ENCODE results near the gene SAMD4A.

SAMD4A gene

DNA sequence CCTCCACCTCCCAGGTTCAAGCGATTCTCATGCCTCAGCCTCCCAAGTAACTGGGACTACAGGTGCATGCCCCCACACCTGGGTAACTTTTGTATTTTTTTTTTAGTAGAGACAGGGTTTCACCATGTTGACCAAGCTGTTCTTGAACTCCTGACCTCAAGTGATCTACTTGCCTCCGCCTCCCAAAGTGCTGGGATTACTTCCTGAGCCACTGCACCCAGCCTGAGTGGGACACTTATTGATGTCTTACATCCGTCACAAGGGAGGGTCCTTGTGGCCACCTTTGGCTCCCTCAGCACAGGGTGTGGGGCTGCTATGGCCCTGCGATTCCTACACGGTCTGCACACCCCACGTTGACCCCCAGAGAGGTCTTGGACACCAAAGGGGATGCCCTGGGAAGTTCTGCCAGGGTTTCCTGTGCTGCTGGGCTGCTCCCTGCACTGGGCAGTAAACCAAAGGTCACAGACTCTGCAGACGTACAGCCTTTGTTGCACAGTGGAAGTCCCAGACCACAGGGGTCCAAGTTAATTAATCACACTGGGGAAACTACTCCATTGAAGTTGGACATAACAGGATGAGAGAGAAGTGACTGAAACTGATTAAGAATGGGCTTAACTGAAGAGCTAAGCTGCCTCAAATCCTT is 95.7 kb downstream of the SAMD4A start:
- no peak for FAIRE-seq

DNA sequence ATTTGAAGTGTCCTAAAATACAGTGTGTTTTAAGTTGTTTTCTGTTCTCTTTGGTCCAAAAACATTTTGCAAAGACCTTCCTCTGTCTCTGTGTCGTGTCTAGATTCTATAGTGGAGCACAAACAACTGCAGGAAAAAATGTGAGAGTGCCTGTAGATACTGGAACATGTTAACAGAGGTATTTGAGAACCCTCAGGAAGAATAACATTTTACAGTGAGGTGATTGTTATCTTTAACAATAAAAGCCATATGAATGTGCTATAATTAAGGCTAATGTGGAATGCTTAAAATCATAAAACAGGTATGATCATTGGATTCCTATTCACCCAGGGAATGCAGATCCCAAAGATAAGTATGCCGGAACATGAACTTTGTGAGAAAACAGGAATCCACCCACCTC is 98.0 kb downstream of the SAMD4A start:
- FAIRE-seq = no peak

DNA sequence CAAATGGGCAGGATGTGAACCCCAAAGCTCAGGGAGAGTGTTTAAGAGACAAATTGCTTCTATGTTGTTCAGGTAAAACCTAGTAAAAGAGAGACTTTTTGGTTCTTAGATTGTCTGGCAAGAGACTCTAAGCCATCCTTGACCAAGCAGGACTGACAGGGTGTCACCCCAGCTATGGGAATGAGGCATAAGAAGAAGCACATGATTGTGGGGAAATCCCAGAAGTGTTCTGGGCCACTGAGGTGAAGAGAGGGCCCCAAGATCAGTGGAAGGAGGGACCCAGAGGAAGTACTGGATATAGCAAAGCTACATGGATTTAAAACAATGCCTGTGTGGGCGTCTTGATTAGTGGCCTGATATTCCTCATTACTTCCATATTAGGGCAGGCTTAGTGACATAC is 99.0 kb downstream of the SAMD4A start:
- no peak for FAIRE-seq

DNA sequence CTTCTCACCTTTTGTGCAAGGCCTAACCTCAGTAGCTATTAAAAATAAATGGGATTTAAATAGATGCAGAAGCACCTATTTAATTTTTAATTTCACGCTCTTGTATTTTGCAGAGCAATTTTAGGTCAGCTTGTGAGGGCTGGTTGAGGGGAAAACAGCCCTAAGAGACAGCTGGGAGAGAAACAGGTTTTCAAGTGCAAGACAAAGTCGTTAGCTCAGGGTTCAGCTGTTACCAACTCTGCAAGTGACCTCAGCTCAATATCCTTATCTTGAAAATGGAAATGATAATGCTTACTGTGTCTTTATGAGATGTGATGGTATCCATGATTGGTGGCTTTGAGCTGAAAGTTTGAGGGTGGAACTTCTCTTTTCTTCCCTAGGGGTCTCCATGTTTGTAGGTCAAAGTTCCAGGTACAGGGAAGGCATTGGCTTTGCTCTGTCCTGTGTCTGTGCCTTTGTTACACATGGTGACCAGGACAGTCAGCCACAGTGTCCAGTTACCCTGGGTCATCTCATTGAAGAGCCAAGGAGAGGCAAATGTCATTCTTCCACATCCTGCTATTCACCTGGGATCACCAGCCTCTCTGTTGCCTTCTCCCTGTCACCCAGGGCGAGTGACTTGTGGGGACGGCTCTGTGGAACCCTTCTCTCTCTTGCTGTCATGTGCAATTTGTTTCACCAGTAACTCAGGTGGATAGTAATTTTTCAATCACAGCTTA is 100.3 kb downstream of the SAMD4A start:
- FAIRE-seq = no peak

DNA sequence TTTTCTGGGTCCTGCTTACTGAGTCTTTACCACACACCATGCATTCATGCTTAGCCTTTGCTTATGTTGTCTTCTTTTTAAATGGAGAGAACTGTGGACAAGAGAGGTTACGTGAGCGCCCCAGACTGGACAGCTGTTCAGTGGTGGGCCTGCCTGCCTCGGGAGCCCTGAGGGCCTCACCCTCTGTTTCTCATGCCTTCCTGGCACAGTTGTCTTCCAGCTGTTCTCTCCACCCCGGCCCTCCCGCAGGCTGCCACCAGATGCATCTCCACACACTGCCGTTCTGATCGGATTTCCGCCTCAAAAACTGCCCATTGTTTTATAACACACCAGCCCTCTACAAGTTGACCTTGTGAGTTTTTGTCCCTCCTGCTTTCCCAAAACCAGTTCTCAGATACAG is 100.8 kb downstream of the SAMD4A start:
- FAIRE-seq = no peak

DNA sequence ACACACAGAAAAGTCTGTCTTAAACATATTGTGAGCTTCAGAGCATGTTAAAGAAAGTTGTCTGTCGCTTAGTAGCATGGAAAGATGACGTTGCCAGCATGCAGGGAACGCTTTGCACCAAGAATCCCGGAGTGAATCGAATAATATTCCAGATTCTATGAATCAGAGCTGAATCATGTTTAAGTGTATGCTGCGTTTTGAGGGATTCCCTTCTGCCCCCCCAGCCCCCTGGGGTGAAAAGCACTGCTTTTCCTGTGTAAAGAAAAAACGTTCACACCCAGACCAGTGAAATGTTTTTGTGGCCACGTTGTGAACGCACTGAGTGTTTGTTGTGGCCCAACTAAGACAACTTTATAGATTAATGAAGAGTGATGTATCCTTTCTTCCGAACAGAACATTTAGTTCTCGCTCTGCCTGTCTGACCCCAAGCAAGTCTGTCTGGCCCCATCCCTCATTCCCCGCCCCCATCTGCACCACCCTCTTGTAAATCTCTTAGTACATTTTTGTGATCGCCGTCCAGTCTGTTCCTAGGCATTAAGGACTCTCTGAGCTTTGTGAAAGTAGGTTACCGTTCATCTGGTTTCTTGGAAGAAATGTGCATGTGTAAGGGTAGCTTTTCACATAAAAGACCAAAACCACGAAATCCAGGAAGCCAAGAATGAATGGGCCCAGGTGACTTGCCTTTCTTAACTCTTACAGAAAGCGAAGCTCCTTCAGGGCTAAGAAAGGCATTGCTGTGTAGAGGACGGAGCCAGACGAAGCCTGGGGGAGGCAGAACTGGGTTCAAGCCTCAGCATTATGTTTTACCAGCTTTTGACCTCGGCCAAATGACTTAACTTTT is 103.0 kb downstream of the SAMD4A start:
- no peak for FAIRE-seq

DNA sequence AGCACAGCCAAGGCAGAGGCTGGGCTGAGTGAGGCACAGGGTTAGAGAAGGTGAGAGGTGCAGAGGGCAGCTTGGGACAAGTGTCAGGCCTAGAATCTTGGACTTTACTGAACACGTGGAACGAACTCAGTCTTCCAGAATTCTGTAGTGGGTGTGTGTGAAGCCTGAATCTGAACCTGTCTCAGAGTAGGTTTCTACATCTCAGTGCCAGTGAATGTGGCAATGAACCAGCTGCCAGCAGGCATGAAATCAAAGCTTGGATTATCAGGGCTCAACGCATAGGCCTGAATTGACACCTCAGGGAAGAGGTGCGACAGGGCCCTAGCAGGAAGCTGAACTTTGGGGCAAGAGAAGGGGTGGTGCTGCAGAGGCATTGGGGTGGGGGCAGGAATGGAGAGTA is 104.6 kb downstream of the SAMD4A start:
- FAIRE-seq = no peak

DNA sequence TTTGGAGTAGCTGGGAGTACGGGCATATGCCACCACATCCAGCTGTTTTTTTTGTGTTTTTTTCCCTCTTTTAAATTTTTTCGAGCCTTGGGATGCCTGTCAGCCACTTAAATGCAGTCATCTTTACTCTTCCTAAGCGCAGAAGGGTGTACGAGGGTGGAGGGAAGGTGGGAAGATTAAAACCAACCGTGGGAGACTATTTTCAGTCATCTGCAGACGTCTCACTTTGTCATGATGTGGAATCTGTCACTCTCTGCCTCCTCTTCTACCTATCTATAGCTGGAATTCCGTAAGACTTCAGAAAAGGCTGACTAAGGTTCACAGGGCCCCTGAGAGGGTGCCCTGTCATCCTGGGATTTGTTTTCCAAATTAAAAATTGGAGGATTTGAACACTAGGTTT is 105.3 kb downstream of the SAMD4A start:
- FAIRE-seq = no peak

DNA sequence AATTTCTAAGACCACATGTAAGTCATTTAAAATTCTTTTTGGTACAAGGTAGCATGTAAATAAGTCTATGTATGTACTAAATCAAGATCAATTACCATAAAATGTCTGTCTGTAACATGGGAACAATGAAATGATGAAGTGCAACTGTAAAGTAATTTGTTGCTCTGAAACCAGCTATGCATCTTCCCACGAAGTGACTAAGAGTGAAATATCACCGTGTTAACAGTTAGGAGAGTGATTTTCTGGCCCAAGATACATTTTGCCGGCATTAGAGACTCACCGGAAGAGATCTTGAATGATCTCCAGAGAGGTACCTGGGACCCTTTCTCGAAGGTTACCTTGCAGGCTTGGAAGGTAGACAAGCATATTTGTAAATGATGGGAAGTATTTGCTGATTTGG is 105.8 kb downstream of the SAMD4A start:
- no peak for FAIRE-seq

DNA sequence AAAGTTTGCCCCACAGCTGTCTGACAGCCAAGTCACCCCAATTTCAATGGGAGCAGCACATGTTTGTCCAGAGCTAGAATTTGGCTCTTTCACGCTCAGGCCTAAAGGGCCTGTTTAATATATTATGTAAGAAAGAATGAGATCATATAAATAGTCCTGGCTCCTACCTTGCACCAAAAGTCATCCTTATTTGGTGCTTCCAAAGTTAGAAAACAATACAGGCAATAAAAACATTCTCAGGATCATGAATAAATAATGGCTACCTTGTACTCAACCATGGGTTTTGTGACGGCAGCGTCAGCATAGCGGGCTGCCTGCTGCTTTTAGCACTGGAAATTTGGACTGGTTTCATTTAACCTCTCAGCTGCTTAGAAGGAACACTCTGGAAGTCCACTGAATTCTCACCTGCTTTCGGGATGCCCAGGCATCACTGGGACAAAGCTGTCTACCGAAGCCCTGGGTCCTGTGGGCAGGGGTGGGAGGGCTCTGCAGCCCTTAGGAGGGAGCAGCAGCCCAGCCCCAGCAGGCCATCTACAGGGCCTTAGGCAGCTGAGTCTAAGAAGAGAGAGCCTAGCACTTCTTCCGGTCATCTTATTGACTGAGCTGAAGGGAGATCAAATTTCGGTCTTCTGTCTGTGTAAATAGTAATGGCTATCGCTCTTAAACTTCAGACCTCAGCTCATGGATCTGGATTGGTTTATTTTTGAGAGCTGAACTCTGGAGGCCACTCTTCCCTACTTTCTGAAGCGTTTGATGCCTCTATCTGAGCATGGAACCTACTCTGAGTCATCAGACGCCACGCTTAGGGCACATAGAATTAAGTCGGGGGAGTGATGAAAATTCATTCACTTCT is 106.5 kb downstream of the SAMD4A start:
- FAIRE-seq = no peak

DNA sequence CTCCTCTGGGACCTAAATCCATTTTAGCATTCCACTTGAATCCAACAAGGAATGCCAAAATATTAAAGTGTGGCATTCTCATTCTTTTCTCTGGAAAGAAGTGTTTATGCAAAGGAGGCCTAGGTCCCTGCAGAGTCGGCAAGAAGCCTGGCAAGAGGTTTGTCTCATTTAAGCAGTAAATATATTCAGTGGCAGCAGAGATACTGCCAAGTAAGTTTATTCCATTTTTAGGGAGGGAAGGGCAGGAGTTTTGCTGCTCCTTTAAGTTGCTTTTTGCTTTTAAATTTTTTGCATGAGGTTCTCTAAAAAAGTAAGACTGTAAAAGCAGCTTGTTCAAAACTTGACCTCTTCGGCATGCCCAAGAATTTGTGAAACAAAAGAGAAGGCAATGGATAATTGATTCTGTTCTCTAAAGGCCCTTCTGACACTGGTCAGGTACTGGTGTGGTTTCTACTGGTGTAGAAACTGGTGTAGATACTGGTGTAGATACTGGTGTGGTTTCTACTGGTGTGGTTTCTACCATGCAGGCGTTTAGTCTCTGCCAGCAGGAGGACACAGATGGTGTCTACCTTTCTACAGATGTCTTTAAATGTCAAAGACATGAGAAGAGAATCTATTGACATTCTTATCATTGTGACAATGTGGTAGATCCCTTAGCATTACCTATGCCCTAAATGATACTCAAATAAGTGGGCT is 107.3 kb downstream of the SAMD4A start:
- FAIRE-seq = no peak

DNA sequence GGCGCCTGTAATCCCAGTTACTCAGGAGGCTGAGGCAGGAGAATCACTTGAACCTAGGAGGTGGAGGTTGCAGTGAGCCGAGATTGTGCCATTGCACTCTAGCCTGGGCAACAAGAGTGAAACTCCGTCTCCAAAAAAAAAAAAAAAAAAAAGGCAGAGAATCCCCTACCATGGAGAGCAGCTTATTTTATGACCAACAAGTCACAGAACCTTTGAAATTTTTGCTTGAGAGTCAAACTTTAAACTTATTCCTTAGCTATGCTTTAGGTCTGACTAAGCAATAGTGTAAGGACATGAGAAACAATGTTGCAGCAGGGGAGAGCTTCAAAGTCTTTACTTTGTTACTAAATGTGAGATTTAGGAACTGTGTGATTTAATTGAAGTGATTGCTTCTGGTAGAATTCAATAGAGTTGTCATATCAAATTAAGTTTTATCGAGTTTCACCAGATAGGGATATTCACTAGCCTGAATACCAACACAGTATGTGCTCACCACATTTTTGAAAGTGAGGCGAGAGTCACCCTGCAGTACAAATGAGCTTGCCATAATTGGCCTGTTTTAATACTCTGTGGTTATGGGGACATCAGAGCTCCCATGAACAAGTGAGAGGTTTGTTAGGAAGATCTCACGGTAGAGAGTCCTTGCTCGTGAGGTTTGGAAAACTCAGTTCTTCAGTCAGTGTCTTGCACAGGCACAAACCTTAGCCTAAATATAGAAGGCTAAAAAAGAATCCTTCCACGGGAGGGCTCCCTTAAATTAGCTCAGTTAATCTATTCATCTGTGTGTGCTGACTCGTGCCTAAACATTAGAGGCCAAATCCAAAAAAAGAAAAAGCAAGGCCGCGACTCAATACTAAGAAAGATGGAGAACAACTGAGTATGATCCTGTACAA is 108.6 kb downstream of the SAMD4A start:
- FAIRE-seq = no peak

DNA sequence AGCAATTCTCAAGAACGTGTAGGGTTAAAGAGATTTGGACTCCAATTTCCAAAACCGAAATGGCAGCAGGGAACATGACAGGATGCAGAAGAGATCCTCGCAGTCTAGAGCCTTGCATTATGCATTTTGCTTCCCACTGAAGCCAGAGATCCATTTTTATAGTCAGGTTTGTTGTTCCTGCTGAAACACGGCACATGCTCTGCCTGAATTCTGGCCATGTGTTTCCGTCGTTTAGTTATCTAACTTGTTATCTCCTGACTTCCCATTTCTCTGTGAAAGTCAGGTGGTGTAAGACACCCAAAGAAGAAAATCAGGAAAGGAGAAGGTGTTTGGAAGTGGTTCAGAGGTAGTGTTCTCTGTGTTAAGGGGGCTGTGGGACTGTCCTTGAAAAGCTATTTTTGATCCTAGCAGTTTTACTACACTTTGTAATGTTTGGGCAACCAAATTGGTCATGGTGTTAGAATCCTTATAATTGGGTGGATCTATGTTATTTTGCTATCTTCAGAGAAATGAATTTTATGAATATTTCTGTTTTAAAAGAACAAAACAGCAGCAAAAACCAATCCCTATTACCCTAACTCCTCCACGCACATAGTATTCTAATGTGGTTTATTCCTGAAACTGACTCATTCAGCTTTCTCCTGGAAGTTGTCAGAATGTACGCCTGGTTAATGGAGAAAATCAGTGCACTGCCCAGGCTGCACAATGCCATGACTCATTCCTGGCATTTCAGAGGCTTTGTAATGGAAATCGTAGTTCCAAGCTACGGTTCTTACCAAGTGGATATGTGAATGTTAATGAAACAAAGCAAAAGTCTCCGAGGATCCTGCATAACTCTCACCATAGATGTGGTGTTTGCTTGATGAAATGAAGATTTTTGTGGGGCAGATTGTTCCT is 110.1 kb downstream of the SAMD4A start:
- FAIRE-seq = no peak

DNA sequence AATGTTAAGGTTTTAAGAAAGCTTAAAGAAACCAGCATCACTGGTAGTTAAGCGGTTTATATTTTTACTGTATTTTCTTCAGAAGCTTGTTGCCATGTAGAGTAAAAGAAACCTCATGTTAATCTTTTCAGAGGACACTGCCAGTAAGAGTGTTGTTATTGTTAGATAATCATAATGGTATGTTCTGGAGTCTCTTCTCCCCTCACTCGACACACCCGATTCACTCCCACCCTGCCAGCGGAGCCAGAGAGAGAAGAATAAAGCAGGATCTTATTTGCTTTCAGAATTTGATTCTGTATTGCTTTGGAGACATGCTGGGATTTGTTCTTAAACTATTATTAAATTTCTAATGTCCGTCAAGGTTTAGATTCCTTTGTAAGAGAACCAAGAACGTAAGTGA is 113.7 kb downstream of the SAMD4A start:
- no peak for FAIRE-seq

DNA sequence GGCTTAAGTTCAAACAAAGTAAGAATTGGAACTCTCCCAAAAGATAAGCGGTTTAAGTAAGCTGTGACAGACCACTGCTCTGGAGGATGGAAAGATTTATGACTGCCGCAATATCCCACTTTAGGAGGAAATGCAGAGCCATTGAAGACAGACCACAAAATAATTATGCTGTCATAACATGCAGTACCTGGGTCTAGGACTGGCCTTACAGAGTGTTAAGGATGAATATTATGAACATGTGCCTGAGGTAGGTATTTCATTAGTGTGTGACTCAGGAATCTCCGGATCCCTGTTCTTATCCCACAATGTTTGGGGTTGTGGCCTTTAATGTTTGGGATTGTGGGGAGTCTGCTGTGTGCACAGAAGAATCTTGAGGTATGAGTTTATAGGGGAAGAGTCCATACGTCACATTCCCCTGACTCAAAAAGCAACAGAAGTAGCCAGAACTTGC is 114.9 kb downstream of the SAMD4A start:
- FAIRE-seq = no peak

DNA sequence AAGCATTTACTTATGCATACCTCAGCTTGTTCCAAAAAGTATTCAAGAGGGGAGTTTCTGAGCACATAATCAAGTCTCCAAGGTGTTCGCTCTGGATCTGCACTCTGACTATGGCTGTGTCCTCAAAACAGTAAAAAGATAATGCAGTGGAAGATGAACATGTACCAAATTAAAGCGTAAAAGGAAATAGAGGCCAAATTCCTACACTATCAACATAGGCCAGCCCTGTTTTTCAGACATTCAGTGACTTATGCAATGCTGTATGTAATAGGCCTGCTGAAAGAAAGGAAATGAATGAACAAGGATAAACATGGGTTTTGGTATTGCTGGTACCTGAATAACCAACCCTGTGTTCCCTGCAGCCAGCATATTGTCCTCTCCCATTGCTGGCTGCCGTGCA is 115.7 kb downstream of the SAMD4A start:
- no peak for FAIRE-seq

DNA sequence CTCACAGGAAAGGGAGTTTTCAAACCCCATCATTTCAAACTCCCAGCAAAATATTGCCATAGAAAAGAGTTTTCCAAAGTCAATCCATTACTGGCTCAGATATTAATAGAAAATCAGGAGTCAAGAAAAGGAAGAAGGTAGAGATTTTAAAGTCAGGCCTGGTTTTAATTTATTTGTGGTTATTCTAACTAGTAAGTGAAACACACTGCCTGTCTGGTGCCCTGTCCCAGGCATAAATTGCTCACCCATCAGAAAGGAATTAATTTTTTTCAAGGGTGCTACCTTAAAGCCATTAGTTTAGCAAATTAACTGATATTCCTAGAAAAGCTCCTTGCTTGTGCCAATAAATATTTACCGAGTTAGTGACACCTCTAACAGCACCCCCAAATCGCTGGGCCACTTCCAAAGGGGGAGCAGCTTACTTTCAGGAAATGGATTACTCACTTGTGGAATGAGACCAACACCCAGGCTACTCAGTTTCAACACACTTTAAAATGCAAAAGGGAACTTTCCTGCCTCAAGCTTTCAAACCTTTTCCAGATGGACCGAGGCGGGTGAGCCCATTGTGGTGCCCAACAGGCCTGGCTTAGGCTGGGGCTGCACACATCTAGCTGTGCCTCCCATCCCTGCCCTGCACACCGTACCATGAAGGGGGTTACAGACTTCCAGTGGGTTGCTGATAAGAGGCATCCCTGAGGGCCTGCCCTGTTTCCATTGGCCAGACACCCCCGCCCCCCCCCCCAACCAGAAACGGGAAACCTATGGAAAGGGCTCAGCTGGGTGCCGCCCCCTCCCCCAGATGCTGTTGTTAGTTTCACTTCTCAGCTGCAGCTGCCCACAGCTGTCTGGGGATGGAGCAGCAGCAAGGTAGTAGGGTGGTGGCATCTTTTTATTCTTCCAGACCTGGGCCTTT is 117.2 kb downstream of the SAMD4A start:
- no peak for FAIRE-seq

DNA sequence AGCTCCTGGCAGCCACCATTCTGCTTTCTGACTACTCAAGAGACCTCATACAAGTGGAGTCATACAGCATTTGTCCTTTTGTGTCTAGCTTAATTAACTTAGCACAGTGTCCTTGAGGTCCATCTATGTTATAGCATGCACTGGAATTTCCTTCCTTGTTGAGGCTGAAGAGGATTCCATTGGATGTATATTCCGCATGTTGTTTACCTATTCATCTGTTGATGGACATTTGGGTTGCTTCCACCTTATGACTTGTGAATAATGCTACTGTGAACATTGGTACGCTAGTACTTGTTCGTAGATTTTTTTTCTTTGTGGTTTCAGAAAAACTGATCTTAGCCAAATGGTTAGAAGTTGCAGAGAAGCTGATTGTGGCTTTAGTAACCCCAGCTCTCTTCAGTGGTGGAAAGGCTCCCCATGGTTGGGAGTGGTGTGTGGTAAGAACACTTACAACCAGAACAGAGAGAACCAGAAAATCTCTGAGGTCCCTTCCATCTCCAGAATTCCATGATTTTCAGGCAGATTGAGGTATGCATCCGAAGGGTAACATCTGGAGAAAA is 118.4 kb downstream of the SAMD4A start:
- FAIRE-seq = no peak
